ENCODE data around the gene SURF1. TPM values are rescaled to one million over a fixed set of nuclear protein-coding genes. Genes with fewer than 3 reads are reported as not detected.

The SURF1 gene
- total and polyA plus RNA-seq, 5 donors = 34.0 to 98.8 (median 45.5) TPM

GRCh38 chr9:133362359-133363044 is 6.2 kb upstream of the SURF1 start:
- Histone ChIP-seq H3K9me3 (ENCODE audit: control insufficient read depth, low read length) (no peaks in the 10 kb centered on the region), H3K4me3 (ENCODE audit: low read length) (no peak overlapping the region), H3K27ac (ENCODE audit: low read length) (no peak overlapping the region), H3K27me3 (ENCODE audit: control insufficient read depth, insufficient read depth) (no peaks in the 10 kb centered on the region), H3K4me1 (ENCODE audit: control insufficient read depth, insufficient read depth, low read length) (no peaks in the 10 kb centered on the region)
- no peak for ATAC-seq
- DNase-seq = peak in 1 of 3 donors; percentile 53
- WGBS = 90% methylated on average over 15 of the region's 15 CpGs
- intact Hi-C loops (cut with DNase I) = no loop called here

- Histone ChIP-seq H3K27me3 (ENCODE audit: control insufficient read depth, insufficient read depth) (no peaks in the 10 kb centered on the region), H3K4me3 (ENCODE audit: low read length) (no peak overlapping the region), H3K9me3 (ENCODE audit: control insufficient read depth, low read length) (no peaks in the 10 kb centered on the region), H3K4me1 (ENCODE audit: control insufficient read depth, insufficient read depth, low read length) (peaks cover 5% of the 10 kb centered on the region), H3K27ac (ENCODE audit: low read length) (no peak overlapping the region)
- DNase-seq = peak in 1 of 3 donors; percentile 16
- WGBS = 77% methylated on average over 13 of the region's 13 CpGs
- ATAC-seq = no peak
- intact Hi-C loops (cut with DNase I) = no loop called here
Observed at GRCh38 chr9:133361507-133362092, 5.3 kb upstream of the SURF1 start.

DNA sequence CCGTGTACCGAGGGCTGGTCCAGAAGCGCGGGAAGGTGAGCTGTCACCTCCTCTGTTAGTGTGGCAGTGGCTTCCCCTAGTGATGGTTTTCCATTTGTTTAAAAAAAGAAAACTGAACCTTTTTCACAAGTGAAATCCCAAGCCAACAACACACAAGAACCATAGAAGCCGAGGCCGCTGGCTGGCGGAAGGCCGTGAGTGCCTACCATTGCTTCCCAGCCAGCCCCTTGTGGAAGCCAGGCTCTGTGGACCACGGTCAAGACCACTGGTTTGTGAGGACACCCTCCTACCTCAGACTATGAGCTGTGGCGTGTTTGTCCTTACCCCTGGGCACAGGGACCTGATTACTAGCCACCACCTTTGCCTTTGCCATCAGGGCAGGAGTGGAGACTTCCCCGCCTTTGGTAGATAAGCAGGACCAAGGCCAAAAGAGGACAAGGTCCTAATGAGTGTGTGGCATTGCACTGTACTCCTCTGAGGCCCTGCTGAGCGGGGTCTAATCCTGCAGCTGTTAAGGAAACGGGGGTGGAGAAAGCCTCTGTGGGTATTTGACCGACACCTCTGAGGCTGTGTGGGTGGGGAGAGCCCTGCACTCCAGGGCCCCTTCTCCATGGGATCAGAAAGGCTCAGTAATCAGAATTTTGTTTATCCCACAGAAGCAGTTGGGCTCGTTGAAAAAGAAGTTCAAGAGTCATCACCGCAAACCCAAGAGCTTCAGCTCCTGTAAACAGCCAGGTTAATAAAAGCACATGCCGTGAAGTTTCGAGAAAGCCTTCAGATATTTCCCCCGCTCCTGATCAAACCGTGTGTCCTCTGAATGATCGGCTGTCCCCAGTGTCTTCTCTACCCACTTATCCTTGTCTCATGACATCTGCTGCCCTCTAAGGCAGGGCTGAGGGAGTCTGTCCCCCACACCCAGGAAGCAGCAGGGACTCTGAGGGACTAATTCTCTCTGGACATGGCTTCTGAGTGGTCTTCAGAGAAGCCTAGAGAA is 4.4 kb upstream of the SURF1 start:
- intact Hi-C loops (cut with DNase I) = no loop called here
- DNase-seq = peak in 1 of 3 donors; percentile 21
- Histone ChIP-seq H3K27me3 (ENCODE audit: control insufficient read depth, insufficient read depth) (no peaks in the 10 kb centered on the region), H3K4me3 (ENCODE audit: low read length) (no peak overlapping the region), H3K27ac (ENCODE audit: low read length) (no peak overlapping the region), H3K9me3 (ENCODE audit: control insufficient read depth, low read length) (no peaks in the 10 kb centered on the region), H3K4me1 (ENCODE audit: control insufficient read depth, insufficient read depth, low read length) (peaks cover 5% of the 10 kb centered on the region)
- no peak for ATAC-seq
- 77% methylated on average over 21 of the region's 21 CpGs for WGBS

GRCh38 chr9:133359399-133360175 is 3.3 kb upstream of the SURF1 start:
- Histone ChIP-seq H3K27me3 (ENCODE audit: control insufficient read depth, insufficient read depth) (no peaks in the 10 kb centered on the region), H3K4me1 (ENCODE audit: control insufficient read depth, insufficient read depth, low read length) (peaks cover 6% of the 10 kb centered on the region), H3K4me3 (ENCODE audit: low read length) (no peak overlapping the region), H3K9me3 (ENCODE audit: control insufficient read depth, low read length) (no peaks in the 10 kb centered on the region), H3K27ac (ENCODE audit: low read length) (no peak overlapping the region)
- 50% methylated on average over 20 of the region's 20 CpGs for WGBS
- intact Hi-C loops (cut with DNase I) = no loop called here
- DNase-seq (peak in 1 of 3 donors; percentile 68), ATAC-seq (peak in 1 of 2 donors; percentile 2)

DNA sequence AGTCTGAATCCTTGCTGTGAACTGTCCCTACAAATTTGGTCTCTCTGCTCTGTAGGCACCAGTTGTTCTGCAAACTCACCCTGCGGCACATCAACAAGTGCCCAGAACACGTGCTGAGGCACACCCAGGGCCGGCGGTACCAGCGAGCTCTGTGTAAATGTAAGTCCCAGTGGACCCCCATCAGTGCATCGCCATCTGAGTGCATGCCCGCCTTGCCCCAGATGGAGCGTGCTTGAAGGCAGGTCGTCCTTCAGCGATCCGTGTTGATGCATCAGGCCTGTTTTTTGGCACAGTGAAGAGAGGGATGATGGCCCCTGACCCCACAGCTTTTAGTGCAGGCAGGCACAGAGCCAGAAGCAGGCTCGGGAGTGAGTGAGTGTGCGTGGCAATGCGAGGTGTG is 1.4 kb upstream of the SURF1 start:
- Histone ChIP-seq H3K27ac (ENCODE audit: low read length) (no peak overlapping the region), H3K4me1 (ENCODE audit: control insufficient read depth, insufficient read depth, low read length) (peaks cover 6% of the 10 kb centered on the region), H3K4me3 (ENCODE audit: low read length) (no peak overlapping the region), H3K9me3 (ENCODE audit: control insufficient read depth, low read length) (no peaks in the 10 kb centered on the region), H3K27me3 (ENCODE audit: control insufficient read depth, insufficient read depth) (no peaks in the 10 kb centered on the region)
- DNase-seq = peak in 1 of 3 donors; percentile 54
- no peak for ATAC-seq
- WGBS = 73% methylated on average over 14 of the region's 14 CpGs
- intact Hi-C loops (cut with DNase I) = no loop called here

DNA sequence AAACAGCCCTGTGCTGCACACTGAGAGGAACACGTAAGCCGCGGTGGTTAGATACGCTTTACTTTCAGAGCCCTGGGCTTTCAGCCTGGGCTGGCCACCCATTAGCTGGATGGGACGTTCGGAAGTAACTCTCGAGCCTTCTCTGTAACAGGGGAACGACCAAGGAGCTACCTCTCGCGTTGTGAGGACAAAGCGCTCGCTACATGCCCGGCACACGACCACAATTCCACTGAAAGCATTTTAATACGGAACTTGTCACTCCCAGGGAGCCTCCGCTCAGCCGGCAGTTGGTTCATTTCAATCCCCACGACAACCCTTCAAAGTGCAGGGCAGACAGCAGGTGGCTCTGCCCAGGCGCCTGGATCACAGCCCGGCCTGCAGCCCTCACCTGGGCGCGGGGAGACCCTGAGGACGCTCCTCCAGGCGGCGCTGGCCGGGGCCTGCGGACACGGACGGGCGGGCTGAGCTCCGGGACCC is 368 bp downstream of the SURF1 start:
- DNase-seq (no peak), ATAC-seq (no peak)
- WGBS = under 1% methylated on average over 31 of the region's 31 CpGs
- no peaks in the 10 kb centered on the region for H3K9me3 ChIP-seq (ENCODE audit: control insufficient read depth, low read length)
- H3K4me3 ChIP-seq (ENCODE audit: low read length) = peak overlapping the region; percentile 97
- intact Hi-C loops (cut with DNase I) = no loop called here
- peaks cover 6% of the 10 kb centered on the region for H3K4me1 ChIP-seq (ENCODE audit: control insufficient read depth, insufficient read depth, low read length)
- no peak overlapping the region for H3K27ac ChIP-seq (ENCODE audit: low read length)
- H3K27me3 ChIP-seq (ENCODE audit: control insufficient read depth, insufficient read depth) = no peaks in the 10 kb centered on the region

GRCh38 chr9:133354766-133355165 is 1.5 kb downstream of the SURF1 start:
- H3K4me1 ChIP-seq (ENCODE audit: control insufficient read depth, insufficient read depth, low read length) = peaks cover 6% of the 10 kb centered on the region
- DNase-seq (peak in 2 of 3 donors; percentile 6 to 31), ATAC-seq (no peak)
- no peaks in the 10 kb centered on the region for H3K9me3 ChIP-seq (ENCODE audit: control insufficient read depth, low read length)
- intact Hi-C loops (cut with DNase I) = no loop called here
- WGBS = 83% methylated on average over 7 of the region's 7 CpGs
- H3K4me3 ChIP-seq (ENCODE audit: low read length) = no peak overlapping the region
- H3K27me3 ChIP-seq (ENCODE audit: control insufficient read depth, insufficient read depth) = no peaks in the 10 kb centered on the region
- no peak overlapping the region for H3K27ac ChIP-seq (ENCODE audit: low read length)

DNA sequence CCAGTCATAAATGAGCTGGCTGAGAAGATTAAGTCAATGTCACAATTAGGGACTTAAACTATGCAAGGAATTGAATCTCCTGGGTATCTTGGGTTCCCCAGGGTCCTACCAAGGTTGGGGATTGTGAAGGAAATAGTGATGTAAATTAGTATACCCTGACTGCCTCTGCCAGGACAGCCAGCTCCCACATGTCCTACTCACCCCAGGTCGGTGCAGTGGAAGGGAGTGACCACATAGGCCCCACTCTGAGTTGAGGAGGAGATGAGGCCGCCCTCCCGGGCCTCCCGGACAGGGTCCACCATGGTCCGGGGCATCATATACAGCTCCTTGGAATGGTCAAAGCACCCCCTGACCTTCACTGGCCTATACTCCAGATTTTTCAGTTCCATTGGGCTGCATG is 2.7 kb downstream of the SURF1 start:
- intact Hi-C loops (cut with DNase I) = no loop called here
- 79% methylated on average over 5 of the region's 5 CpGs for WGBS
- Histone ChIP-seq H3K27ac (ENCODE audit: low read length) (no peak overlapping the region), H3K9me3 (ENCODE audit: control insufficient read depth, low read length) (no peaks in the 10 kb centered on the region), H3K4me3 (ENCODE audit: low read length) (no peak overlapping the region), H3K27me3 (ENCODE audit: control insufficient read depth, insufficient read depth) (no peaks in the 10 kb centered on the region), H3K4me1 (ENCODE audit: control insufficient read depth, insufficient read depth, low read length) (peaks cover 11% of the 10 kb centered on the region)
- DNase-seq (peak in 1 of 3 donors; percentile 39), ATAC-seq (no peak)

DNA sequence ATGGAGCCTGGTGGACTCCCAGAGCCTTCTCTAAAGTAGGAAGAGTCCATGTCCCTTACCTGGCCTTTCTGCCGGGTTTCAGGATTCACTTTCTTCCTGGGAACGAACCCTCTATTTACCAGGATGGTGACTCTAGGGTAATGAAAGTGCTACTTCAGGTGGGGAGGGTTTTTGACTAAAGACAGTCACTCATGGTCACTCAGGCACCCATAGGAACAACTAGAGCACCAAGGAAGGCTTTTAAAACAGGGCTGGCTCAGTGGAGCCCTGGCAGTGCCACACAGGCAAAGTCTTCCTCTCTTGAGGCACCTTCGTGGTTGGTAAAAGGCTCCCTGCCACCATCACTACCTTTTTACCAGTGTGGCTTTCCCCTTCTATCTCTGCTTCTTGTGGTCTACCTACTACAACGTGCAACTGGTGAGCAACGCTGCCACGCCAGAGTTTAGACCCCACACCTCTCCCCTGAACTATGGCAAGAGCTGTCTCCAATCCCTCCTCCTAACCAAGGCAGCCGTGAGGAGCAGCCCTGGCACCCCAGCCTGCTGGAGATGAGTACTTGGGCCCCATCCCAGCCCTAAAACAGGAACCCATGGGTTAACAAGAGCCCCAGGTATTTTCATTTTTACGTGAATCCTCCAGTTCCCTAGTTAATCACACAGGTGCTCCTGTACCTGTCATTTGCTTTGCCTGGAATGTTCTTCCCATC is 3.5 kb downstream of the SURF1 start:
- 75% methylated on average over 8 of the region's 8 CpGs for WGBS
- Histone ChIP-seq H3K4me3 (ENCODE audit: low read length) (no peak overlapping the region), H3K27ac (ENCODE audit: low read length) (no peak overlapping the region), H3K27me3 (ENCODE audit: control insufficient read depth, insufficient read depth) (no peaks in the 10 kb centered on the region), H3K4me1 (ENCODE audit: control insufficient read depth, insufficient read depth, low read length) (peaks cover 11% of the 10 kb centered on the region), H3K9me3 (ENCODE audit: control insufficient read depth, low read length) (no peaks in the 10 kb centered on the region)
- DNase-seq (peak in 2 of 3 donors; percentile 9 to 13), ATAC-seq (no peak)
- intact Hi-C loops (cut with DNase I) = no loop called here
